Gastrocnemius medialis (tissue), 4 donors: ENCODE results near the gene NGB. TPM values are rescaled to one million over a fixed set of nuclear protein-coding genes. Genes with fewer than 3 reads are reported as not detected.

Source experiments
- ATAC-seq, 2 donors: fragments of 150-250 bp; one replicate each; pipeline ENCODE4 v1.9.1; 2016
- DNase-seq, 2 donors: peaks; one replicate each; pipeline ENCODE4 v3.0.0-alpha.2; 2019
- H3K27ac ChIP-seq, 4 donors: fragments of 200-600 bp; sonication (generic); 1 replicate in 1 of 4; 2 replicates in 3 of 4; pipeline ENCODE4 v1.5.1; 2016 to 2018; ENCODE audit warnings: mild to moderate bottlenecking in 2 of 4, moderate library complexity in 1 of 4
- H3K27me3 ChIP-seq, 3 donors: fragments of 200-600 bp; sonication (generic) in 2 of 3; 1 replicate in 1 of 3; 2 replicates in 2 of 3; pipeline versions ENCODE4 v1.5.1 to v1.6.0; 2016 to 2019; ENCODE audit warnings: mild to moderate bottlenecking in 1 of 3, moderate library complexity in 1 of 3
- H3K36me3 ChIP-seq, 2 donors: fragments of 200-600 bp; sonication (generic) in 1 of 2; one replicate each; pipeline ENCODE4 v1.5.1; 2017 to 2018
- H3K4me1 ChIP-seq, 2 donors: fragments of 200-600 bp; sonication (generic) in 1 of 2; one replicate each; pipeline ENCODE4 v1.5.1; 2016 to 2017; ENCODE audit warnings: mild to moderate bottlenecking in 2 of 2
- H3K4me3 ChIP-seq, 4 donors: fragments of 200-600 bp; sonication (generic) in 3 of 4; 1 replicate in 1 of 4; 2 replicates in 3 of 4; pipeline ENCODE4 v1.5.1; 2016 to 2019; ENCODE audit warnings: mild to moderate bottlenecking in 2 of 4
- H3K9me3 ChIP-seq, 3 donors: fragments of 200-600 bp; sonication (generic) in 2 of 3; 1 replicate in 1 of 3; 2 replicates in 2 of 3; pipeline ENCODE4 v1.5.1; 2016 to 2019
- CTCF ChIP-seq, 5 experiments: fragments of 450-650 bp in 3 of 5; fragments of 200-600 bp in 2 of 5; sonication (generic) in 2 of 5; IDR thresholded peaks in 4 of 5; conservative IDR thresholded peaks in 1 of 5; 1 replicate in 4 of 5; 2 replicates in 1 of 5; pipeline ENCODE4 v1.5.1; 2016 to 2019; ENCODE audit warnings: antibody characterized with exemption in 5 of 5, mild to moderate bottlenecking in 3 of 5, moderate library complexity in 3 of 5
- POLR2A ChIP-seq, 2 donors: fragments of 450-650 bp; IDR thresholded peaks; one replicate each; pipeline ENCODE4 v1.6.1; 2017; ENCODE audit warnings: antibody characterized with exemption in 2 of 2, mild to moderate bottlenecking in 2 of 2, moderate library complexity in 2 of 2
- in situ Hi-C, 4 donors: fragments of 200-750 bp; cut with MboI; loops; one replicate each; pipeline versions ENCODE4 v1.15.0 to v1.8.0; 2017; ENCODE audit warnings: low sequenced_read_pairs in 4 of 4
- intact Hi-C: fragments of 100-400 bp; cut with DNase I; formaldehyde crosslinking; loops from one replicate; pipeline ENCODE4 v1.15.1; 2023; ENCODE audit warnings: low total_unique reads
- total RNA-seq, 4 donors: library from RNA; depleted of rRNA; stranded (reverse); fragments of >200 nt; gene quantifications; one replicate each; pipeline versions ENCODE4 v1.1.0 to v1.2.3, GENCODE V29; 2016

Gene NGB
- total RNA-seq, 4 donors from 2014 or later, result not detected

- H3K4me1 ChIP-seq, result no peaks in the 10 kb centered on the region
- in situ Hi-C loops, result no loop called here
- H3K36me3 ChIP-seq, result peaks cover 0 to 28% of the 10 kb centered on the region in 2 donors
These were observed 2.8 kb upstream of the NGB start for GRCh38 chr14:77273796-77274195.

GRCh38 chr14:77272261-77272660 is 1.3 kb upstream of the NGB start:
- H3K36me3 ChIP-seq, result peaks cover 0 to 12% of the 10 kb centered on the region in 2 donors
- H3K27me3 ChIP-seq, result peaks cover 31 to 48% (median 39%) of the 10 kb centered on the region in 3 donors
- no peaks in the 10 kb centered on the region for H3K4me1 ChIP-seq
- DNase-seq, result no peak
- TF ChIP-seq CTCF (IDR thresholded peaks at IDR 0.05 in 4 of 5, conservative IDR thresholded peaks at IDR 0.05 in 1 of 5), result no peak
- TF ChIP-seq POLR2A (IDR thresholded peaks at IDR 0.05), result no peak
- no peaks in the 10 kb centered on the region for H3K9me3 ChIP-seq
- intact Hi-C loops (no loop called here), in situ Hi-C loops (no loop called here)
- no peak for ATAC-seq
- no peak overlapping the region for H3K27ac ChIP-seq
- no peak overlapping the region for H3K4me3 ChIP-seq

More at GRCh38 chr14:77273796-77274195, 2.8 kb upstream of the NGB start:
- ATAC-seq (no peak), DNase-seq (no peak)
- Histone ChIP-seq H3K4me3 (no peak overlapping the region), H3K27ac (no peak overlapping the region), H3K27me3 (peaks cover 23 to 37% (median 34%) of the 10 kb centered on the region in 3 donors), H3K9me3 (no peaks in the 10 kb centered on the region)
- intact Hi-C loops, result no loop called here
- no peak for TF ChIP-seq POLR2A (IDR thresholded peaks at IDR 0.05)

- in situ Hi-C loops (no loop called here), intact Hi-C loops (no loop called here)
- H3K9me3 ChIP-seq, result no peaks in the 10 kb centered on the region
These were observed 469 bp downstream of the NGB start for GRCh38 chr14:77270361-77271112.

GRCh38 chr14:77268989-77269600 is 1.9 kb downstream of the NGB start:
- H3K27me3 ChIP-seq, result peaks cover 31 to 48% (median 39%) of the 10 kb centered on the region in 3 donors
- H3K4me3 ChIP-seq, result no peak overlapping the region
- H3K4me1 ChIP-seq, result no peaks in the 10 kb centered on the region
- intact Hi-C loops (no loop called here), in situ Hi-C loops (no loop called here)
- H3K27ac ChIP-seq, result no peak overlapping the region
- no peaks in the 10 kb centered on the region for H3K36me3 ChIP-seq
- no peaks in the 10 kb centered on the region for H3K9me3 ChIP-seq
- TF ChIP-seq CTCF (IDR thresholded peaks at IDR 0.05 in 4 of 5, conservative IDR thresholded peaks at IDR 0.05 in 1 of 5) (no peak), POLR2A (IDR thresholded peaks at IDR 0.05) (no peak)
- ATAC-seq (no peak), DNase-seq (no peak)

More at GRCh38 chr14:77270361-77271112, 469 bp downstream of the NGB start:
- no peaks in the 10 kb centered on the region for H3K36me3 ChIP-seq
- peaks cover 31 to 48% (median 39%) of the 10 kb centered on the region in 3 donors for H3K27me3 ChIP-seq
- H3K27ac ChIP-seq, result no peak overlapping the region
- TF ChIP-seq CTCF (IDR thresholded peaks at IDR 0.05 in 4 of 5, conservative IDR thresholded peaks at IDR 0.05 in 1 of 5) (no peak), POLR2A (IDR thresholded peaks at IDR 0.05) (no peak)
- H3K4me3 ChIP-seq, result no peak overlapping the region
- no peaks in the 10 kb centered on the region for H3K4me1 ChIP-seq
- no peak for ATAC-seq
- DNase-seq, result no peak

GRCh38 chr14:77267937-77268699 is 2.9 kb downstream of the NGB start:
- ATAC-seq (no peak), DNase-seq (no peak)
- in situ Hi-C loops, result no loop called here
- Histone ChIP-seq H3K27ac (no peak overlapping the region), H3K4me3 (no peak overlapping the region), H3K27me3 (peaks cover 31 to 47% (median 33%) of the 10 kb centered on the region in 3 donors), H3K36me3 (no peaks in the 10 kb centered on the region), H3K9me3 (no peaks in the 10 kb centered on the region), H3K4me1 (no peaks in the 10 kb centered on the region)
- intact Hi-C loops, result no loop called here
- no peak for TF ChIP-seq POLR2A (IDR thresholded peaks at IDR 0.05)
- no peak for TF ChIP-seq CTCF (IDR thresholded peaks at IDR 0.05 in 4 of 5, conservative IDR thresholded peaks at IDR 0.05 in 1 of 5)
